GM18867 (cell line): ENCODE data around the gene MAP3K4.
"Not testable (repeated sequence)": the region's sequence is repeated elsewhere in the genome, so short reads cannot be mapped to it uniquely, and the experiment has no call there.

Experiments
- ATAC-seq: cut with Tn5 transposase; IDR thresholded peaks from one replicate; pipeline ENCODE4 v1.9.1; 2021; ENCODE audit warnings: mild to moderate bottlenecking, moderate library complexity; ENCODE audit not compliant: unreplicated experiment

Gene MAP3K4

DNA sequence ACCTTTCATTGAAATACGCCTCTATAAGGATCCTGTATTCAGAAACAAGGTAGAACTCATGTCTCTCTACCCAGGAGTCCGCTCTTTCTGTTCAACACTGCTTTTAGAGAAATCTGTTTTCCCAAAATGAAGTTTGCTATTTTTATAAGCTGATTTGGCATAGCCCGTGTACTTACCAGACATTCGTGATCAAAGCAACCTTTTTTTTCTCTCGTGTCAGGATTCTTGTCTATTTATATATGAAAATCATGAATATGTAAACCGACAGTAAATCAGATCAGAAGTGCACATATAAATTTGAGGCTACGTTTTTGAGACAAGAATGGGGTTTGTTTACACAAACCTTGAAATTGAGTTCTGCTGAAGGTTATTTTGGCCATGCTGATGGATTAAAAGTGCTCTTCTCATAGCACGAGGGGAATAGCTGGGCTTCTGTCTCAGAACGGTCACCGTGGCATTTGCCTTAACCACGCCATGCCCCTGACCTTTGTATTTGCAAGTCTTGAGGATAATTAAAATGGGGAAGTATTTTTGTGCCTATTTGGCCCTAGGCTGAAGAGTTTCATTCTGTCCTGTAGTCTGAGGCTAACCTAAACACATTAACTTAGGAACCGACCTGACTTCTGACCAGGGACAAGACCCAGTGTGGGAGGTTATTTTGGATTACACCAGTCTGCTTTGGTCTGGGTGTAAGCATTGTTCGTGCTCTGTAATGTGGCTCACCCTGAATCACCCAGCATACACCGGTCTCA, 118.6 kb downstream of the MAP3K4 start:
- no peak for ATAC-seq

DNA sequence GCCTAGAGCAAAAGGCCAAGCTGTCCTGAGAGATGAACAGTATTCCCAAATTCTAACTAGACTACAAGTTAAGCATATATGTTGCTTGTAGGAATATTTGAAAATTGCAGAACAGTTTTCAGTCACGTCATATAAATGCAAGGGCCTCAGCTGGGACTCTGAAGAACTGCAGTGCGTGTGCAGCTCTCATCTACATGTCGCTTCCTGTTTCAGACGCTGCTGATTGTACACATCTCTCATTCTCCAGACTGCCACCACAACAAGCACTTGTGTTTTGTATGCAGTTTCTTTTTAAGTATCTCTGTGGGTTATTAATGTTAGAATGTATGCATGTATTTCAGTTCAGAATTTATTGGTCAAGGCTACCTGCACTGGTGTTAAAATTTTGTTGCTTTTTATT, 119.7 kb downstream of the MAP3K4 start:
- no peak for ATAC-seq

DNA sequence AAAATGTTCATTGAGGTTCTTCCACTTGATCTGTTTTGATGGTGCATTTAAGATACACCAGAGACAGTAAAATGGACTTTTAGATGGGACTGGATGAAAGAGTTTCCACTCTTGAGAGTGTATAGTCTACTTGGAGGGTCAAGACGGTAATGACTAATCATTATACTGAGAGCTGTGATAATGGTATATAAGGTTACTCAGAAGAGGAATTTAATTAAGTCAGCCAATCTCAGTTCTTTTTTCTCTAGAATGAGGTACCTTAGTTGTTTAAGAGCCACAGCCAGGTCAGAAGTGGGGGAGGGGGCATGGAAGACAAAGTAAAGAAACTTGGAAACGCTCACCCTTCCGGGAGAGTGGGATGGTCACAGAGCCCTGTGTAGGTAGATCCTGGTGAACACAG, 123.9 kb downstream of the MAP3K4 start:
- ATAC-seq, result no peak

DNA sequence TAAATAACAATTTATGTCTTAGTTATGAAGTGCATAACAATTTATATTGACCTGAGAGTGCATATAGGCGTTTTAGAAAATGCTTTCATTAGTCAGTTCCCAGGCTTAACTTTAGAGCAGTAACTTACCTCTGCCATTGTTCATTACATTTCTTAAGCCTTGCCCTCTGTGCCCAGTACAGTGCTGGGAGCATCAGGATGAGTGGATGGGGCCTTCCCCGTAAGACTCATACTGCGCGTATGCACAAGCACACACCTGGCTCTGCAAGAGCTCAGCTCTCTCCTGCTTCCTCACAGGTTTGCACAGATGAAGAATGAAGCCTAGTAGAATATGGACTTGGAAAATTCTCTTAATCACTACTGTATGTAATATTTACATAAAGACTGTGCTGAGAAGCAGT, 125.0 kb downstream of the MAP3K4 start:
- ATAC-seq, result no peak

DNA sequence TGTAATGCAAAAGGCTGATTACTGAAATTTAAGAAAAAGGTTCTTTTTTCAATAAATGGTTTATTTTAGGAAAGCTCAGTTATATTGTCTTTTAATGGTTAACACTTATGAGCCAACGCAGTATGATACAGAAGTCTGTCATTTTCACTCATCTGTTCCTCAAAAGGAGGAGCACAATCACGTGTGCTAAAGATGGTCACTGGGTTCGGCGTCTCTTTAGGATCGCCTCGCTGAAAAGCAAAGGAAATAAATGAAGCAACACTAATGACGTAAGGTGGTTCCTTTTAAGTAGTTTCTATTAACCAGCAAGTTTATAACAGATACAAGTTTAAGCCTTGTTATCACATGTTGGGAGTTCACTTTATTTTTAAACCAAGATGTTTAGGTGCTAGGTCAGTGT, 125.7 kb downstream of the MAP3K4 start:
- ATAC-seq, result no peak

DNA sequence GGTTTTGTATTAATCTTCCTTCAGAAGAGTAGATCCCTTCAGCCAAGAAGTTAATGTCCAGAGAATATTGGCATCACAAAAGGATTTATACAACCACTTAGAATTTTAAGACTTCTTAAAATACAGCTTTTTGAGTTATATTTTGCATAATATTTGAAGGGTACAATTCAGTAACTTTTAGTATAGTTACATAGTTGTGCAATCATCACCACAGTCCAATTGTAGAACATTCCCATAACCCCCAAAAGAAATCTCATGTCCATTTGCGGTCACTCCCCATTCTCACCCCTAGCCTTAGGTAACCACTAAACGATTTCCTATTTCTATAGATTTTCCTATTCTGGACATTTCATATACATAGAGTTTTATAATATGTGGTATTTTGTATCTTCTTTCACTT, 126.4 kb downstream of the MAP3K4 start:
- no peak for ATAC-seq

DNA sequence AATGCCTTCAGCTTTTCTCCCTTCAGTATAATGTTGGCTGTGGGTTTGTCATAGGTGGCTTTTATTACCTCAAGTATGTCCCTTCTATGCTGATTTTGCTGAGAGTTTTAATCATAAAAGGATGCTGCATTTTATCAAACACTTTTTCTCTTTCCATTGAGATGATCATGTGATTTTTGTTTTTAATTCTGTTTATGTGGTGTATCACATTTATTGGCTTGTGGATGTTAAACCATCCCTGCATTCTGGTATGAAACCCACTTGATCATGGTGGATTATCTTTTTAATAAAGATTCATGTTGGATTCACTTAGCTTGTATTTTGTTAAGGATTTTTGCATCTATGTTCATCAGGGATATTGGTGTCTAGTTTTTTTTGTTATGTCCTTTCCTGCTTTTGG, 131.8 kb downstream of the MAP3K4 start:
- ATAC-seq, result not testable (repeated sequence)

DNA sequence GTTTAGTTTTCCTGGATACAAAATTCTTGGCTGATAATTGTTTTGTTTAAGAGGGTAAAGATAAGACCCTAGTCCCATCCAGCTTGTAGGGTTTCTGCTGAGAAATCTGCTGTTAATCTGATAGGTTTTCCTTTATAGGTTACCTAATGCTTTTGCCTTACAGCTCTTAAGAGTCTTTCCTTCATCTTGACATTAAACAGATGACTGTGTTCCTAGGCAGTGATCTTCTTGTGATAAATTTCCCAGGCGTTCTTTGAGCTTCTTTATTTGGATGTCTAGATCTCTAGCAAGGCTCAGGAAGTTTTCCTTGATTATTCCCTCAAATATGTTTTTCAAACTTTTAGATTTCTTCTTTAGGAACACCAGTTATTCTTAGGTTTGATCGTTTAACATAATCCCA, 134.0 kb downstream of the MAP3K4 start:
- no peak for ATAC-seq

DNA sequence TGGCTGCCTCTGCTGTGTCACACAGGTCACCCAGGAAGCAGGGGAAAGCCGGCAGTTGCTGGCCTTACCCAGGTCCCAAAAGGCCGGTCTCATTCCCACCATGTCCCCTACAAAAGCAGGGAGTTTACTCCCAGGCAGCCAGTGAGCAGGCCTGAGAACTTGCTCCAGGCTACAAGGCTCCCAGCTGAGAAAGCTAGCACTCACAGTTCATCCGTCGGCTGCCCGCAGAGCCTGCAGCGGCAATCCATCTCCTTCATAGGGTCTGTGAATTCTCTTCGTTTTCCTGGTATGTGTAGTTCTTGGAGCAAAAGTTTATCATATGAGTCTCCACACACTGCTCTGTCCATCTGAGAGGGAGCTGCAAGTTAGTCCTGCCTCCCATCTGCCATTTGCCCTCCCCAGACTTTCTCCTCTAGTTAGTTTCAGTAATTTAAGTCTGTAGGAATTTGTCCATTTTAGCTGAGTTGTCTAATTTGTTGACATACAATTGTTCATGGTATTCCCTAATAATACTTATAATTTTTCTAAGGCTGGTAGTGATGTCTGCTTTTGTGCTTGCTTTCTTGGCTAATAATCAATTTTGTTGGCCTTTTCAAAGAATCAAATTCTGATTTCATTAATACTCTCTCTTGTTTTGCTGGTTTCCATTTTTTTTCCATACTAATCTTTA, 135.6 kb downstream of the MAP3K4 start:
- no peak for ATAC-seq

DNA sequence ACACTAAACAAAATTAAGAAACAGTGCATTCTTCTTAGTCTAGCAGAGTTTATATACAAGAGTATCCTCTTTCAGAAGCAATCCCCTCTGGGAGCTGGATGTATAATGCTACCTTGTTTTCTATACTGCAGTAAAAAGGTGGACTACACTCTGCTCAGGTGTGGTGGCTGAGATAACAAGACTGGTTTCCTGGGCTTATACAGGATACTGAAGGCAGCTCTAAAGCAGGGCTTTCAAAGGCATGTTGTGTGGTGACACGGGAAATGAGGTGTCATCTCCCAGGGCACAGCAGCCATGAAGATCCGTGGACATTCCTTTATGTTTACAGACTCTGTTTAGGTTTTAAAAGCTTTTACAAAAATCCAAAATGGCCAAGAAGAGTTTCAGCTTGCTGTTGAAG, 136.7 kb downstream of the MAP3K4 start:
- no peak for ATAC-seq

DNA sequence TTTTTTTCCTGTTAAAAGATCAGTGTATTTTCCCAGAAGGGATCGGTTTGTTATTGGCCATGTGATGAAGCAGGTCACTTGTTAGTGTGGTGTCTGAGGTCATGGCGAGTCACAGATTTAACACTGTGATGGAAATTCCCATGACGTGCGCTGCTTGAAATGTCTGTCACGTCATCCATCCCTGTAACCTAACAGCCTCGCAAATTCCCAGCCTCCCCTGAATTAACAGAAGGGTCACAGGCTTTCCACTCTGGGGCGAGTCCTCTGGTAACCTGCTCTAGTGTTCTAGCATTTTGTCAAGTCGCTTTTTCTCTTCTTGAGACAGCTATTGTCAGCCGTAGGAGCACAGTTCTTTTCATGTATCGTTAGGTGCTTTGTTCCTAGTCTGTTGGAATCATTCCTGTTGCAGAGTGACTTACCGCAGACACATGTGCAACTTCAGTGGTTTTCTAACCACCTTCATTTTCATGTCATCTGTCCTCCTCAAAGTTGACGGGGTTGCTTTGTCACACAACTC, 137.2 kb downstream of the MAP3K4 start:
- no peak for ATAC-seq

DNA sequence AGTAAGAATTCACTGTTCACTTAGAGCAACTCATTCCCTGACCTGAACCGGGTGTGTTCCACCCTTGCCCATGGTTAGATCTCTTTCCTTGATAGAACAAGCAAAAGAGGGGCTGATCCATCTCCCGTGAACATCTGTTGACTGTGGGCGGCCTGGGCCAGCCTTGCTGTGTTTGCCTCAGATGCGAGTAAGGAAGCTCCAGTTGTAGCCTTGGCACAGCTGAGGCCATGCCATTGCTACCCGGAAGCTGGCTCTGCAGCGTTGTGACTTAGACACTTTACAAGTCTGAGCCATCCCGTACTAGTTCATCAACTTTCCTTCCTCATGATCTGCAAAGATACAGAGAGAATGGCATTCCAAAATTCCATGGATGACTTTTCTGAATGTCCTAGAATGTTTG, 139.0 kb downstream of the MAP3K4 start:
- no peak for ATAC-seq

DNA sequence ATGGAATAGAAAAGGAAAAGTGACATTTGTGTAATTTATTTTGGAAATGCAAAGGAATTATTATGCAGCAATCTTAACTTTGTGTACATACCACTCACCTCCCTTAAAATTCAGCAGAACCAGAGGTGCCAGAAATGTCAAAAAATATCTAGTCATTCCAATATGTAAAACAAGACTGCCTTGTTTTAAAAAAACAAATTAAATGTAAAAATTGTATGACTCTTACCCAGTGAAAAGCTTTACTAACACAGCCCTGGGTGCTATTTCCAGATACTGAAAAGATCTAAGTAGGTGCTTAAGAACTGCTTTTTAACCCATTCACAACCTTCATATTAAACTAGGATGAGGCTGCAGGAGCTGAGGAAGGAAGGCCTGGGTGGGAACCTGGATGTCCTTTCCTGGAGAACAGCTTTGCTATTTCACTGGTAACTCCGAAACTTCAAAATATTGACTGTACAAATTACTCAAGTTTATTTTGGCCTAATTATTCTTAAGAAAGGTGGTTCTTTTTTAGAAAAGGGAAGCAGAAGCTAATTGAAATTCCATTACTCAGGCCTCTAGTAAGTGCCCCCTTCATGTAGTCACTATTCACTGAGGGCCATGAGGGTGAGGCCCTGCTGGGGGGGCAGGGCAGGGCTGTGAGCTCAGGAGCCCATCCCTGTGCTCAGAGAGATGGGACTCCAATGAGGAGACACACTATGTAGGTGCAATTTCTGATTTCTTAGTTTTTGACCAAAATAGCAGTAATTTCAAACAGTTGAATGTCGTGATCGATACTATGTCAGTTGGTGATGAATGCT, 139.6 kb downstream of the MAP3K4 start:
- no peak for ATAC-seq

DNA sequence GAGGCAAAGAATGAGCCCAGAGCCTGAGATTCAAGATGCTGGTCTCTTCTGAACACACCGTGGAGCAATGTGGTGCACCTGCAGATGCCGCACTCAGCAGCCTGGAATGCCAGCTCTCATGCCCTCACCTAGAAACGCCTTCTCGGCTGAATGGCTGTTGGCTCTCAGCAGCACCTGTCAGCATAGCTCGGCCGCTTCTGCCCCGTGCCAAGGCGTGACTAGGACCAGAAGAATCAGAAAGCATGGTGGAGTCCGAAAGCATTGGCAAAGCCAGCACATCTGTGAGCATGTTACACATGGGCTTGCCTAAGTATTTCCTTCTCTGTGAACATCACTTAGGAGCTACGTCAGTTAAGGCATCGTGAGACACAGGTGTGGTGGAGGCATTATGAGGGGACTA, 140.8 kb downstream of the MAP3K4 start:
- no peak for ATAC-seq

DNA sequence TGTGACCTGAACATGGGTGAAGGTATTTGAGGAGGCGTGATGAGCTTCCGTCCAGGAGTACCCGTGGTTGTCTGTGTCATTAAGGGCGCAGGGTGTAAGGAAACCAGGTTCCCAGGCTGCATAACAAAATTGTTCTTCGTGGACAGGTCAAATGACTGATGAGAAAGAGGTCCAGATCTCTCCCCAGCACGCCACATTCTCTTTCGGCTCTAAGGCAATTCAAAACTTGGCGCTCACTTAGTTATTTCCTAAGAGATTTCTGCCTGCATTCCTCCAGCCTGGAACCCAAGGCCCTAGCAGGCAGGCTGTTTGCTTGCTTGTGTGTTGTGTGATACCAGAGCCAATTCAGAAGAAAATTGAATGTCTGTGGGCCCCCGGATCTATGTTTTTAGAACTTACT, 142.4 kb downstream of the MAP3K4 start:
- no peak for ATAC-seq

DNA sequence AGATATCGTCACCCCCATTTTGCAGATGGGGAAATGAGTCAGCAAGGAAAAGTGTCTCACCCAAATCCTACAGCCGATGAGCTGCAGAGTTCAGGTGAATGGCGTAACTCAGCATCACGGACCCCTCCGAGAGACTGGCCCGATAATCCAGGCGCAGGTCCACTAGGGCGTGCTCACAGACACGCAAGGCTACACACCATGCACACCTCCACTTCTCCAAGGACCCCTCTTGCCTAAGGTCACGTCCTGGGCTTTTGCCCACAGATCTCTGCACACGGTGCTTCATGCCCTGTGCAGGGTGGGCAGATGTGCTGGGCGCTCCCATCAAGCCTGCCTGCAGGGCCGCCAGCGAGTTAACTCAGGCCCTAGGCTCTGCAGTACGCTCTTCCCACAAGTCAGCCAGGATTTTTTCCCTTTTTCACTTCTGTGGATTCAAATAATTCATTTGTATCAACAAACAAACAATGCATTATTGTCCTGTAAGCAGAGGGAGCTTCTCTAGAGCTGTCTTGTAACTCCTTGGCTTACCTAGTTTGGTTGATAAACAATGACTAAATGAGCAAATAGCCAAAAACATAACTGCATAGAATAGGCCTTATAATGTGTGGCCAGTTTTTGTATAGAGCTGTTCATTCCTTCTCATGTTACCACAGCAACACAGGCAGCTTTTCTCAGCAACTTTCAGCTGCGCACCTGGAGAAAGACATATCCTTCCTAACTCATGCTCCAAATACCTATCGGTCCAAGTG, 143.2 kb downstream of the MAP3K4 start:
- ATAC-seq, result no peak

DNA sequence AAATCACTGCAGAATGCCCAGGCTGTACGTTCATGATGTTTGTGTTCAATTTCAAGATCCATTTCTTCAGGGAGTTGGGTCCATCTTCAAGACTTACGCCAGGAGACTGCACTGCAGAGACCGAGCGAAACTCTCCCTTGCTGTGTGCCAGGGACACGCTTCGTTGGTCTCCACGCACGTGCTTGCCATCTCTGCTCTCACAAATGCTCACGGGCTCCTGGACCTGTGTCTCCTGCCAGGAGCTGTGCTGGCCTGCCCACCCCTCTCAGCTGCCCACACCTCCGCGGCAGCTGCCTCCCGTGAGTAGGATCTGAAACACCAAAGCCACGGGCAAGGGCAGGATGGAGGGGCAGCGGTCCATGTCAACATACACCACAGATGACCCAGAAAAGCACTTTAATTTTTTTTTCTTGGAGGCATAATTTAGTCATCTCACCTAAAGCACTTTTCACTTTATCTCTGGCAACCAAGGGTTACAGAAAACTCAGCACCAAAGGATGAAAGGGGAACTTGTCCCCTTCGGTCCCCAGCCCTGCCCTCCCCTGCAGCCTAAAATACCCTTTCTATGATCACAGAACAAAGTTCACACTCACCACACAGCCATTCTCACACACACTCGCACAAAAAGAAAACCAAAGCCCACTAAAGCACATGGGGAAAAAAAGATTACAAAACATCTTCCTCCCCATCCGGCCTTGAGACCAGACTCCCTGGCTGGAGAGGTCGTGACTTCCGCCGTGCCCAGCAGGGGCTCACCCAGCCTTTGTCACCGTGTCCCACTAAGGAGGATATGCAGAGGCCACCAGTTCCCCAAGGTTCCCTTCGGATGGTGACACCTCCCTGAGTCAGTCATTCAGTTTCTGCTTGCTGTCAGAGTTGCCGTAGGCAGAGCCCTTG, 144.4 kb downstream of the MAP3K4 start:
- no peak for ATAC-seq

DNA sequence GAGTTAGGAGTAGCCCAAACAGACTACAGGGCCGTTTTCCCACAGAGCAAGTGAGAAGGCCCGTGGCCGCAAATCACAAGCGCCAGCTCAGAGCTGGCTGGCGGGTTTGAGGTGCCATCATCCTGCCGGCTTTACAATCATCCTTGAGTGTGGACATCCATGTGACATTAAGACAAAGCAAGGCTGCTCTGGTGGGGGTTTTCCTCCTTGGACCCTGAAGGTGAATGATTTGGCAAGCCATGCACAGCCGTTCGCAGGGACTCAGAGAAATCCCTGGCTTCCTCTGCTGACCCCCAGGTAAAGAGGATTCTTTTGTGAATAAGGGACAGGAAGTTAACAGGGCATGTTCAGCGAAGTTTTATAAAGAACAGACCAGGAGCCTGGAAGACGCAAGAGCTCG, 145.1 kb downstream of the MAP3K4 start:
- no peak for ATAC-seq

DNA sequence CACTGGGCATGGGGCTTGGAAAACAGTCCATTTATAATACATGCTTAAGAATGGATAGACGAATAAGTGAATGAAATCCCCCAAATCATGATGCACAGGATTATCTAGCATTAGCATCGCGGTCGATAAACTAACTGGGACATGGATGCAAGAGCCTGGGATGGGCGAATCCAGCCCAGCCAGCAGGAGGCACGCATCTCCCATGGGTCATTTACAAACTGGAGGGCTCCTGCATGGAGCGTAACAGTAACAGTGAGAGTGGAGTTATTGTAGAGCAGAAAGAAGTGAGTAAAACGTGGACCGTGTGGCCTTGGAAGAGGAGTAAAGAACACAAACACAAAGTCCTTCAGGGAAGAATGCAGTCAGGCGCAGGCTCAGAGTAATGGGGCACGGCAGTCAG, 145.8 kb downstream of the MAP3K4 start:
- no peak for ATAC-seq
